Osteoblast (primary cell): ENCODE measurements around the gene PTK6. TPM values are rescaled to one million over a fixed set of nuclear protein-coding genes. Genes with fewer than 3 reads are reported as not detected.

ENCODE experiments used
- DNase-seq: peaks from one replicate; pipeline ENCODE4 v3.0.0; 2011; ENCODE audit warnings: low spot score, mixed read lengths; ENCODE audit not compliant: insufficient read length; ENCODE audit errors: missing footprints
- H2AFZ ChIP-seq: 2 replicates; pipeline ENCODE4 v1.6.0; 2011; ENCODE audit warnings: mild to moderate bottlenecking, low read length
- H3K27ac ChIP-seq: 2 replicates; pipeline ENCODE4 v1.5.1; 2011; ENCODE audit warnings: mild to moderate bottlenecking, low read depth, low read length, moderate library complexity
- H3K27me3 ChIP-seq: 2 replicates; pipeline ENCODE4 v1.6.0; 2012; ENCODE audit warnings: mild to moderate bottlenecking, control low read depth, inconsistent platforms, low read length, moderate library complexity; ENCODE audit not compliant: insufficient read depth
- H3K36me3 ChIP-seq: 2 replicates; pipeline ENCODE4 v1.5.1; 2011; ENCODE audit warnings: mild to moderate bottlenecking, low read length, control low read depth, moderate library complexity; ENCODE audit not compliant: insufficient read depth
- H3K4me1 ChIP-seq: 2 replicates; pipeline ENCODE4 v1.5.1; 2011; ENCODE audit warnings: mild to moderate bottlenecking, low read length, control low read depth, moderate library complexity; ENCODE audit not compliant: insufficient read depth
- H3K4me2 ChIP-seq: 2 replicates; pipeline ENCODE4 v1.6.0; 2011; ENCODE audit warnings: mild to moderate bottlenecking, low read length; ENCODE audit not compliant: insufficient read depth
- H3K4me3 ChIP-seq: fragments of 200-600 bp; sonication (generic); 3 replicates; pipeline ENCODE4 v1.5.1; 2012; ENCODE audit warnings: mild to moderate bottlenecking, low read length, inconsistent platforms; ENCODE audit not compliant: insufficient read depth
- H3K79me2 ChIP-seq: 2 replicates; pipeline ENCODE4 v1.6.0; 2012; ENCODE audit warnings: mild to moderate bottlenecking, low read length, control low read depth, inconsistent platforms; ENCODE audit not compliant: insufficient read depth
- H3K9me3 ChIP-seq: 2 replicates; pipeline ENCODE4 v1.5.1; 2011; ENCODE audit warnings: low read depth, low read length, control low read depth
- H4K20me1 ChIP-seq: 2 replicates; pipeline ENCODE4 v1.6.0; 2012; ENCODE audit warnings: mild to moderate bottlenecking, low read length, control low read depth; ENCODE audit not compliant: insufficient read depth
- total RNA-seq: library from RNA; depleted of rRNA; stranded (reverse); fragments of >200 nt; gene quantifications from 2 replicates; pipeline ENCODE4 v1.2.3, GENCODE V29; 2012
- TF ChIP-seq, protein P1 (sequence below): IDR thresholded peaks from 2 replicates; pipeline ENCODE4 v1.5.1; 2011; ENCODE audit warnings: mild to moderate bottlenecking, low read depth, low read length, moderate library complexity; ENCODE audit errors: extremely low read depth

Gene PTK6
- total RNA-seq, 1 donor, result not detected

DNA sequence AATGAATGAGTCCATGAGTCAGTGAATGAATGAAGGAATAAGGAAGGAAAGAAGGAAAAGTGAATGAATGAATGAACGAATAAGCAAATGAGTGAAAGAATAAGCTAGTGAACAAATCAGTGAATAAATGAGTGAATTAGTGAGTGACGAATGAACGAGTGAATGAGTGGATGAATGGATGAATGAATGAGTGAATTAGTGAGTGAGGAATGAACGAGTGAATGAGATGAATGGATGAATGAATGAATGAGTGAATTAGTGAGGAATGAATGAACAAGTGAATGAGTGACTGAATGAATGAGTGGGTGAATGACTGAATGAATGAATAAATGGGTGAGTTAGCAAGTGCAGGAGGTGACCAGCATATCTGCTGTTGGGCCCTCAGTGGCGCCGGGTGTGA lies 6.6 kb upstream of the PTK6 start:
- Histone ChIP-seq H4K20me1 (no peaks in the 10 kb centered on the region), H2AFZ (no peak overlapping the region), H3K79me2 (no peaks in the 10 kb centered on the region), H3K4me2 (no peak overlapping the region), H3K4me1 (no peaks in the 10 kb centered on the region), H3K4me3 (no peak overlapping the region), H3K36me3 (no peaks in the 10 kb centered on the region), H3K27me3 (peaks cover 17% of the 10 kb centered on the region), H3K9me3 (no peaks in the 10 kb centered on the region), H3K27ac (no peak overlapping the region)
- no peak for DNase-seq
- TF ChIP-seq, protein P1, sequence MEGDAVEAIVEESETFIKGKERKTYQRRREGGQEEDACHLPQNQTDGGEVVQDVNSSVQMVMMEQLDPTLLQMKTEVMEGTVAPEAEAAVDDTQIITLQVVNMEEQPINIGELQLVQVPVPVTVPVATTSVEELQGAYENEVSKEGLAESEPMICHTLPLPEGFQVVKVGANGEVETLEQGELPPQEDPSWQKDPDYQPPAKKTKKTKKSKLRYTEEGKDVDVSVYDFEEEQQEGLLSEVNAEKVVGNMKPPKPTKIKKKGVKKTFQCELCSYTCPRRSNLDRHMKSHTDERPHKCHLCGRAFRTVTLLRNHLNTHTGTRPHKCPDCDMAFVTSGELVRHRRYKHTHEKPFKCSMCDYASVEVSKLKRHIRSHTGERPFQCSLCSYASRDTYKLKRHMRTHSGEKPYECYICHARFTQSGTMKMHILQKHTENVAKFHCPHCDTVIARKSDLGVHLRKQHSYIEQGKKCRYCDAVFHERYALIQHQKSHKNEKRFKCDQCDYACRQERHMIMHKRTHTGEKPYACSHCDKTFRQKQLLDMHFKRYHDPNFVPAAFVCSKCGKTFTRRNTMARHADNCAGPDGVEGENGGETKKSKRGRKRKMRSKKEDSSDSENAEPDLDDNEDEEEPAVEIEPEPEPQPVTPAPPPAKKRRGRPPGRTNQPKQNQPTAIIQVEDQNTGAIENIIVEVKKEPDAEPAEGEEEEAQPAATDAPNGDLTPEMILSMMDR, result no peak

GRCh38 chr20:63543131-63543530 lies 6.0 kb upstream of the PTK6 start:
- Histone ChIP-seq H3K9me3 (no peaks in the 10 kb centered on the region), H3K4me1 (no peaks in the 10 kb centered on the region), H3K36me3 (no peaks in the 10 kb centered on the region), H2AFZ (no peak overlapping the region), H3K79me2 (no peaks in the 10 kb centered on the region), H3K4me2 (no peak overlapping the region), H3K4me3 (no peak overlapping the region), H3K27me3 (peaks cover 11% of the 10 kb centered on the region), H4K20me1 (no peaks in the 10 kb centered on the region), H3K27ac (no peak overlapping the region)
- TF ChIP-seq, protein P1, result no peak
- no peak for DNase-seq

GRCh38 chr20:63542696-63543095 lies 5.5 kb upstream of the PTK6 start:
- H3K27ac ChIP-seq, result no peak overlapping the region
- TF ChIP-seq, protein P1, result no peak
- H2AFZ ChIP-seq, result no peak overlapping the region
- no peaks in the 10 kb centered on the region for H4K20me1 ChIP-seq
- no peaks in the 10 kb centered on the region for H3K4me1 ChIP-seq
- no peak overlapping the region for H3K4me2 ChIP-seq
- DNase-seq, result no peak
- H3K36me3 ChIP-seq, result no peaks in the 10 kb centered on the region
- H3K9me3 ChIP-seq, result no peaks in the 10 kb centered on the region
- H3K79me2 ChIP-seq, result no peaks in the 10 kb centered on the region
- no peak overlapping the region for H3K4me3 ChIP-seq
- H3K27me3 ChIP-seq, result peaks cover 7% of the 10 kb centered on the region

DNA sequence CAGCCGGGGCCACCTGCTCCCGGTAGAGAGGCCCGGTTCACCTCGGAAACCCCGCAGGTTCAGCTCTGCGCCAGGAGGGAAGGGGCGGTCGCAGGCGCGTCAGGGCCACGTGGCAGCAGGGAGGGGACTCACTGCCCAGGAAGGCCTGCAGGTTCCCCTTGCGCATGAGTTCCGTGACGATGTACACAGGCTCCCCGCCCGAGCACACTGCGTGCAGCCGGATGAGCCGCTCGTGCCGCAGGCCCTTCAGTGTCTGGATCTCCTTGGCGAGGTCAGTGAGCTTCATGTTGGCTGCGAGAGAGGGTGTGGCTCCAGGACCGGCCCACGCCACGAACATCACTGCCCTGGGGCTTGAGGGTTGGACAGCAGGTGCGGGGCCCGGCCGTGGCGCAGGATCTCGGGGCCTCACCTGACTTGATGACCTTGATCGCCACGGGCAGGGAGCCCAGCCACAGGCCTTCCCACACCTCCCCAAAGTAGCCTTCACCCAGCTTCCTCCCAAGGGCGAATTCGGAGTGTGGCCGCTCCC lies 4.9 kb upstream of the PTK6 start:
- DNase-seq, result no peak
- no peaks in the 10 kb centered on the region for H3K36me3 ChIP-seq

More for the DNA sequence above, 4.9 kb upstream of the PTK6 start:
- Histone ChIP-seq H3K4me1 (no peaks in the 10 kb centered on the region), H3K27me3 (peaks cover 7% of the 10 kb centered on the region), H3K4me3 (no peak overlapping the region), H3K4me2 (no peak overlapping the region), H3K9me3 (no peaks in the 10 kb centered on the region), H4K20me1 (no peaks in the 10 kb centered on the region), H3K79me2 (no peaks in the 10 kb centered on the region), H2AFZ (no peak overlapping the region), H3K27ac (no peak overlapping the region)
- TF ChIP-seq, protein P1, result no peak
